Esophagus muscularis mucosa (tissue), 4 donors: ENCODE measurements around the gene EXOC7. TPM values are rescaled to one million over a fixed set of nuclear protein-coding genes. Genes with fewer than 3 reads are reported as not detected.

ENCODE experiments used
- DNase-seq: peaks from one replicate; pipeline ENCODE4 v3.0.0-alpha.2; 2017; ENCODE audit errors: extremely low spot score
- H3K27ac ChIP-seq, 4 donors: fragments of 200-600 bp; sonication (generic); replicated peaks in 1 of 4; 1 replicate in 3 of 4; 2 replicates in 1 of 4; pipeline ENCODE4 v1.5.1; 2016 to 2019; ENCODE audit warnings: mild to moderate bottlenecking in 1 of 4
- H3K27me3 ChIP-seq, 4 donors: fragments of 200-600 bp; sonication (generic); one replicate each; pipeline versions ENCODE4 v1.5.1 to v1.6.0; 2016 to 2019
- H3K36me3 ChIP-seq, 4 donors: fragments of 200-600 bp; sonication (generic); one replicate each; pipeline ENCODE4 v1.5.1; 2016 to 2019
- H3K4me1 ChIP-seq, 4 donors: fragments of 200-600 bp; sonication (generic); one replicate each; pipeline ENCODE4 v1.5.1; 2016 to 2019
- H3K4me3 ChIP-seq, 4 donors: fragments of 200-600 bp; sonication (generic); 1 replicate in 2 of 4; 2 replicates in 2 of 4; pipeline ENCODE4 v1.5.1; 2016 to 2019; ENCODE audit warnings: mild to moderate bottlenecking in 4 of 4, moderate library complexity in 1 of 4
- H3K9me3 ChIP-seq, 4 donors: fragments of 200-600 bp; sonication (generic); 1 replicate in 3 of 4; 2 replicates in 1 of 4; pipeline ENCODE4 v1.5.1; 2016 to 2019
- CTCF ChIP-seq, 3 experiments: fragments of 200-600 bp in 2 of 3; fragments of 450-650 bp in 1 of 3; sonication (generic) in 2 of 3; IDR thresholded peaks; one replicate each; pipeline ENCODE4 v1.5.1; 2017 to 2019; ENCODE audit warnings: antibody characterized with exemption in 3 of 3, mild to moderate bottlenecking in 2 of 3, moderate library complexity in 1 of 3
- EP300 ChIP-seq: sonication (generic); formaldehyde crosslinking; IDR thresholded peaks from one replicate; pipeline ENCODE4 v1.6.1; 2017; ENCODE audit warnings: antibody characterized with exemption
- POLR2A ChIP-seq: fragments of 450-650 bp; IDR thresholded peaks from one replicate; pipeline ENCODE4 v1.6.1; 2017; ENCODE audit warnings: antibody characterized with exemption, moderate library complexity, mild to moderate bottlenecking, low read depth
- POLR2AphosphoS5 ChIP-seq, 2 donors: sonication (generic); formaldehyde crosslinking; IDR thresholded peaks; one replicate each; pipeline ENCODE4 v1.6.1; 2017; ENCODE audit warnings: antibody characterized with exemption in 2 of 2
- WGBS: methylation state at CpG from one replicate; pipeline ENCODE4 v1.1.5; 2018; 5-methylcytosine and 5-hydroxymethylcytosine counted together
- intact Hi-C: fragments of 100-400 bp; cut with DNase I; formaldehyde crosslinking; loops from one replicate; pipeline ENCODE4 v1.15.1; 2023
- total RNA-seq, 4 donors: library from RNA; depleted of rRNA; stranded (reverse); fragments of >200 nt; gene quantifications; one replicate each; pipeline versions ENCODE4 v1.1.0 to v1.2.1, GENCODE V29; 2016

Gene EXOC7
- total RNA-seq, 4 donors from 2014 or later = 65.2 to 94.4 (median 77.1) TPM

- no peaks in the 10 kb centered on the region for H3K9me3 ChIP-seq
- DNase-seq = no peak
- peaks cover 75 to 99% (median 97%) of the 10 kb centered on the region in 4 donors for H3K36me3 ChIP-seq
These were observed 11.9 kb downstream of the EXOC7 start for GRCh38 chr17:76091526-76092286.

GRCh38 chr17:76090517-76091129, 13.0 kb downstream of the EXOC7 start:
- H3K4me1 ChIP-seq = no peaks in the 10 kb centered on the region
- TF ChIP-seq POLR2A (no peak), CTCF (IDR thresholded peaks at IDR 0.05) (no peak), EP300 (no peak), POLR2AphosphoS5 (IDR thresholded peaks at IDR 0.05) (no peak)
- H3K27me3 ChIP-seq = no peaks in the 10 kb centered on the region
- no peak overlapping the region for H3K27ac ChIP-seq
- DNase-seq = no peak
- H3K4me3 ChIP-seq = no peak overlapping the region
- 90% methylated on average over 13 of the region's 17 CpGs for WGBS
- no peaks in the 10 kb centered on the region for H3K9me3 ChIP-seq
- intact Hi-C loops = no loop called here
- peaks cover 68 to 99% (median 98%) of the 10 kb centered on the region in 4 donors for H3K36me3 ChIP-seq

More at GRCh38 chr17:76091526-76092286, 11.9 kb downstream of the EXOC7 start:
- H3K4me1 ChIP-seq = no peaks in the 10 kb centered on the region
- H3K4me3 ChIP-seq = no peak overlapping the region
- no peak overlapping the region for H3K27ac ChIP-seq
- 80% methylated on average over 22 of the region's 23 CpGs for WGBS
- intact Hi-C loops = no loop called here
- no peaks in the 10 kb centered on the region for H3K27me3 ChIP-seq
- TF ChIP-seq POLR2A (no peak), POLR2AphosphoS5 (IDR thresholded peaks at IDR 0.05) (no peak), EP300 (no peak), CTCF (IDR thresholded peaks at IDR 0.05) (no peak)

- Histone ChIP-seq H3K27me3 (no peaks in the 10 kb centered on the region), H3K4me3 (no peak overlapping the region), H3K4me1 (no peaks in the 10 kb centered on the region), H3K27ac (no peak overlapping the region), H3K36me3 (peaks cover 69 to 100% (median 98%) of the 10 kb centered on the region in 4 donors), H3K9me3 (no peaks in the 10 kb centered on the region)
- TF ChIP-seq POLR2A (no peak), POLR2AphosphoS5 (IDR thresholded peaks at IDR 0.05) (no peak), EP300 (no peak), CTCF (IDR thresholded peaks at IDR 0.05) (no peak)
- DNase-seq = no peak
- intact Hi-C loops = no loop called here
- WGBS = 73% methylated on average over 13 of the region's 32 CpGs
These were observed 13.7 kb downstream of the EXOC7 start for GRCh38 chr17:76089680-76090516.

GRCh38 chr17:76088868-76089576, 14.6 kb downstream of the EXOC7 start:
- H3K36me3 ChIP-seq = peaks cover 72 to 100% (median 98%) of the 10 kb centered on the region in 4 donors
- TF ChIP-seq CTCF (IDR thresholded peaks at IDR 0.05) (no peak), EP300 (no peak), POLR2AphosphoS5 (IDR thresholded peaks at IDR 0.05) (no peak), POLR2A (no peak)
- WGBS = 87% methylated on average over 22 of the region's 25 CpGs
- H3K4me1 ChIP-seq = no peaks in the 10 kb centered on the region
- intact Hi-C loops = no loop called here
- no peaks in the 10 kb centered on the region for H3K9me3 ChIP-seq
- H3K27ac ChIP-seq = no peak overlapping the region
- DNase-seq = no peak
- H3K4me3 ChIP-seq = no peak overlapping the region
- no peaks in the 10 kb centered on the region for H3K27me3 ChIP-seq
